ENCODE data around the gene XAB2.

- TF ChIP-seq, protein P1, sequence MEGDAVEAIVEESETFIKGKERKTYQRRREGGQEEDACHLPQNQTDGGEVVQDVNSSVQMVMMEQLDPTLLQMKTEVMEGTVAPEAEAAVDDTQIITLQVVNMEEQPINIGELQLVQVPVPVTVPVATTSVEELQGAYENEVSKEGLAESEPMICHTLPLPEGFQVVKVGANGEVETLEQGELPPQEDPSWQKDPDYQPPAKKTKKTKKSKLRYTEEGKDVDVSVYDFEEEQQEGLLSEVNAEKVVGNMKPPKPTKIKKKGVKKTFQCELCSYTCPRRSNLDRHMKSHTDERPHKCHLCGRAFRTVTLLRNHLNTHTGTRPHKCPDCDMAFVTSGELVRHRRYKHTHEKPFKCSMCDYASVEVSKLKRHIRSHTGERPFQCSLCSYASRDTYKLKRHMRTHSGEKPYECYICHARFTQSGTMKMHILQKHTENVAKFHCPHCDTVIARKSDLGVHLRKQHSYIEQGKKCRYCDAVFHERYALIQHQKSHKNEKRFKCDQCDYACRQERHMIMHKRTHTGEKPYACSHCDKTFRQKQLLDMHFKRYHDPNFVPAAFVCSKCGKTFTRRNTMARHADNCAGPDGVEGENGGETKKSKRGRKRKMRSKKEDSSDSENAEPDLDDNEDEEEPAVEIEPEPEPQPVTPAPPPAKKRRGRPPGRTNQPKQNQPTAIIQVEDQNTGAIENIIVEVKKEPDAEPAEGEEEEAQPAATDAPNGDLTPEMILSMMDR (IDR thresholded peaks at IDR 0.05; ENCODE audit: insufficient read depth, low read depth, low read length) = no peak
- no peak for TF ChIP-seq EZH2 (IDR thresholded peaks at IDR 0.05; ENCODE audit: insufficient read depth, low read length)
These were observed 8.6 kb downstream of the XAB2 start for GRCh38 chr19:7620442-7621412.
